HFFc6 (cell line): ENCODE results near the gene SLC26A2. TPM values are rescaled to one million over a fixed set of nuclear protein-coding genes. Genes with fewer than 3 reads are reported as not detected.

Source experiments
- DNase-seq: peaks from one replicate; pipeline ENCODE4 v3.0.0-alpha.2; 2018
- H3K27ac Mint-ChIP-seq: 2 replicates; pipeline ENCODE4 v1.8.0; 2020; ENCODE audit warnings: mild to moderate bottlenecking, mixed read lengths
- H3K27me3 Mint-ChIP-seq: 2 replicates; pipeline ENCODE4 v1.8.0; 2021; ENCODE audit warnings: mild to moderate bottlenecking, moderate library complexity, mixed read lengths; ENCODE audit not compliant: insufficient read depth
- H3K36me3 Mint-ChIP-seq: 2 replicates; pipeline ENCODE4 v1.8.0; 2021; ENCODE audit warnings: low read depth, mixed read lengths
- H3K4me1 Mint-ChIP-seq: 2 replicates; pipeline ENCODE4 v1.8.0; 2020; ENCODE audit warnings: low read depth, mixed read lengths
- H3K4me3 Mint-ChIP-seq: 2 replicates; pipeline ENCODE4 v1.8.0; 2020; ENCODE audit warnings: mild to moderate bottlenecking, moderate library complexity, mixed read lengths
- H3K9me3 Mint-ChIP-seq: 2 replicates; pipeline ENCODE4 v1.8.0; 2020; ENCODE audit warnings: mild to moderate bottlenecking, mixed read lengths
- CTCF ChIP-seq: fragments of 200-600 bp; sonication (generic); IDR thresholded peaks from 2 replicates; pipeline ENCODE4 v1.5.0; 2021; ENCODE audit warnings: antibody characterized with exemption, mild to moderate bottlenecking
- total RNA-seq, 6 experiments: library from RNA; stranded (reverse); fragmentation: NEBNext Ultra II Directional; extraction: Animal tissue kit (Norgen Biotek cat#: 25700); gene quantifications; 2 replicates in 1 of 6; 3 replicates in 5 of 6; pipeline ENCODE4 v1.2.3, GENCODE V29; 2021

Gene SLC26A2
- total RNA-seq, 6 experiments from 2014 or later, result 9.5 to 12.9 (median 11.4) TPM

DNA sequence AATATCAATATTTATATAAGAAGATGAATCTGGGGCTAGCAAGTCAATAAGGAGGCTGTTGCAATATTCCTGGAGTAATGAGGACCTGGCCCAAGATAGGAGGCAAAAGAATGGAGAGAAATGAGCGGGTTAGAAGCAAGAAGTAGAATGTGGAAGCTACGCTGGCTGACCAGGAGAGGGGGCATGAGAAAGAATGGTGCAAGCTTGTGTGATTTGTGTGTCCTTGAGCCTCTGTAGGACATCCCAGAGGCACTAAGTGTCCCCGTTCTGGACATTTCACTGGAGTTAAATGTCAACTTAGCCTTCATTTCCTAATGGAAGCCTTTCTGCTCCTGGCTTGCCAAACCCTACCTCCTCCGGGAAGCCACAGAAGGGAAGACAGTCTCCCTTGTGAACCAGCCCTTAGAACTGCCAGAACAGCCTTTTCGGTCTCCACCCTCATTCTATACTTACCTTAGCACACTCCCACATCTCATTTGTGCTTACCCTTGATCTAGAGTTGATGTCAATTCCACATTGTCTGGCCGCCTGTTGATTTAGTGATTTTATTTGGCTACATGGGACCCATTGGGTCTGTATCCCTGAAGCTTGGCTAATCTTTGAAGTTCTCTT is 9.3 kb upstream of the SLC26A2 start:
- Mint-ChIP-seq H3K9me3 (no peaks in the 10 kb centered on the region), H3K27me3 (peaks cover 14% of the 10 kb centered on the region), H3K4me3 (no peak overlapping the region), H3K4me1 (no peaks in the 10 kb centered on the region), H3K36me3 (no peaks in the 10 kb centered on the region), H3K27ac (no peak overlapping the region)
- 0 out of 2 replicates have a peak, but pooled peaks have one; percentile 13 for TF ChIP-seq CTCF
- no peak for DNase-seq

DNA sequence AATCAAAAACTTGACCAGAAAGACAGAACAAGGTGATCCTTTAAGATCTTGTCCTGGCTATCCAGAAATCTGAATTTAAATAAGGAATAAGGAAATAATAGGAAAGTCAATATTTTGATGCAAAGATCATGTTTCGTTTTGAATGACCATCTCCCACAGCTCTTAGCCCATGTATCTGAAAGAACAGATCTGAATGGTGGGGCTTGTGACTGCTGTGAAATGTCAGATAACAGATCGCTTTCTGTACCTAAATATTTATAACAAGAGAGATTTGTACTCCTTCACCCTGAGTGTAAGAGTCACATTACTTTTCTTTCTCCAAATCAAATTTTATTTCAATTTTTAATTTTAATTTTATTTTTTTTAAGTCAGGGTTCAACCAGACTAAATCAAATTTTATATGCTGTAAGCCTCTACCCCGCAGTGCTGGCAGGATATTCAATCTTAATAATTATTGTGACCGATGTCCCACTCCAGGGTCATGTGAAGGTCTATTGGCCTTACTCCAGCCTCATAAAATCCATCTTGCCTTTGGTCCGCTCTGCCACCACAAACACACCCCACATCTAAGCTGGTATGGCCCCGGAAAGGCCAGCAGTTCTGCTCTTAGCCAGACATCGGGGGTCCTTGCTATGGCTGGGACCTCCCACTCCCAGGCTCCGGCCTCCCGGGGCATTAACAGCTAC is 7.0 kb upstream of the SLC26A2 start:
- H3K36me3 Mint-ChIP-seq, result no peaks in the 10 kb centered on the region
- H3K4me1 Mint-ChIP-seq, result peaks cover 22% of the 10 kb centered on the region; the same call in 1 of the 2 replicates
- peaks cover 7% of the 10 kb centered on the region for H3K27me3 Mint-ChIP-seq
- no peaks in the 10 kb centered on the region for H3K9me3 Mint-ChIP-seq
- H3K4me3 Mint-ChIP-seq, result no peak overlapping the region
- no peak for TF ChIP-seq CTCF
- DNase-seq, result no peak
- no peak overlapping the region for H3K27ac Mint-ChIP-seq

DNA sequence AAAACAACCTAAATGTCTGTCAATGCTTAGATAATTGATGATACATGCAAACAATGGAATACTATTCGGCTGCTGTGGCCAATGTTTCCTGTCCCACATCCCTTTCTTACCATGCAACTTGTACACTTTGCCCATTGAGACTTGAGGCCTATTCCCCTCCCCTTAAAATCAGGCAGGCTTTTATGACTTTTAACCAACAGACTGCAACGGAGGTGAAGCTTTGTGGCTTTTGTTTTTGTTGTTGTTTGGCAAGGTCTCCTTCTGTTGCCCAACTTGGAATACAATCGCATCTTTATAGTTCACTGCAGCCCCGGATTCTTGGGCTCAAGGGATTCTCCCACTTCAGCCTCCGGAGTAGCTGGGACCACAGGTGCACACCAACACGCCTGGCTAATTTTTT is 5.8 kb upstream of the SLC26A2 start:
- TF ChIP-seq CTCF, result no peak
- no peak overlapping the region for H3K4me3 Mint-ChIP-seq
- no peak for DNase-seq
- no peaks in the 10 kb centered on the region for H3K9me3 Mint-ChIP-seq
- peaks cover 33% of the 10 kb centered on the region for H3K4me1 Mint-ChIP-seq
- no peak overlapping the region for H3K27ac Mint-ChIP-seq
- no peaks in the 10 kb centered on the region for H3K36me3 Mint-ChIP-seq
- H3K27me3 Mint-ChIP-seq, result peaks cover 7% of the 10 kb centered on the region

DNA sequence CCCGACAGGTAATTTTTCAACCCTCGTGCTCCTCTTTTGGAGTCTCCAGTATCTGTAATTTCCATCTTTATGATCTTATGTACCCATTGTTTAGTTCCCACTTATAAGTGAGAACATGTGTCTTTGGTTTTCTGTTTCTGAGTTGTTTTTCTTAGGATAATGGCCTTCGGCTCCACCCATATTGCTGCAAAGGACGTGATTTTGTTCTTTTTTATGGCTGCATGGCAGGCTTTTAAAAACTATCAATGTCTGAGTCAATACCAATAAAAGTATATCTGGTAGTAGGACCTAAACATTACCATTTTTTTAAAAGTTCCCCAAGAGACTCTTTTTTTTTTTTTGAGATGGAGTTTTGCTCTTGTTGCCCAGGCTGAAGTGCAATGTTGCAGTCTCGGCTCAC is 3.9 kb upstream of the SLC26A2 start:
- Mint-ChIP-seq H3K4me1 (peaks cover 48% of the 10 kb centered on the region), H3K27ac (no peak overlapping the region), H3K27me3 (peaks cover 6% of the 10 kb centered on the region), H3K9me3 (no peaks in the 10 kb centered on the region), H3K36me3 (no peaks in the 10 kb centered on the region), H3K4me3 (no peak overlapping the region)
- no peak for TF ChIP-seq CTCF
- peak; percentile 43 for DNase-seq

DNA sequence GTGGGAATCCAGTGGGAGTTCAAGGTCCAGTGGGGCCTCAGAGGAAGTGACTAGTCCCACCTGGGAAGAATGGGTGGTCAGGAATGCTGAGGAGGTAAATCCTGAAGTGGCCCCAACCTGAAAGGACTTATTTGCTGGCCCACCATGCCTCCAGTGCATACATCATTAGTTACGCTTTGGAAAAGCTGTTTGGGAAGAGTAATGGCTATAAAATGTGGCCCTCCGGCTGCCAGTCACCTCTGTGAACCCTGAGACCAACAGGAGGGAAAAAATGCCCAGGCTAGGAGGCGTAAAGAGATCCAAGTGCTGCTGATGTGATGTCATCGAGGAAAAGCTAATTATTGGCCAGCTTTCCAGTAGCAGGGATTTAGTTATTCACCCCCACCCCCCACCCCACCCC is 2.7 kb upstream of the SLC26A2 start:
- TF ChIP-seq CTCF, result no peak
- H3K4me3 Mint-ChIP-seq, result no peak overlapping the region
- peaks cover 6% of the 10 kb centered on the region for H3K27me3 Mint-ChIP-seq
- H3K36me3 Mint-ChIP-seq, result no peaks in the 10 kb centered on the region
- peak; percentile 67 for DNase-seq
- peaks cover 52% of the 10 kb centered on the region for H3K4me1 Mint-ChIP-seq
- H3K27ac Mint-ChIP-seq, result no peak overlapping the region
- no peaks in the 10 kb centered on the region for H3K9me3 Mint-ChIP-seq
